Thyroid gland (tissue), 4 donors: ENCODE results near the gene ZNF473. TPM values are rescaled to one million over a fixed set of nuclear protein-coding genes. Genes with fewer than 3 reads are reported as not detected.
A peak's percentile ranks its signal among the peaks of the same experiment; 100 is the strongest.

Experiments
- DNase-seq, 2 donors: peaks; one replicate each; pipeline ENCODE4 v3.0.0-alpha.2; 2019
- H3K27ac ChIP-seq, 3 donors: fragments of 200-600 bp; sonication (generic); 1 replicate in 2 of 3; 2 replicates in 1 of 3; pipeline ENCODE4 v1.5.1; 2016 to 2019; ENCODE audit warnings: mild to moderate bottlenecking in 1 of 3, moderate library complexity in 1 of 3
- H3K27me3 ChIP-seq: fragments of 200-600 bp; sonication (generic); one replicate; pipeline ENCODE4 v1.5.1; 2019
- H3K36me3 ChIP-seq, 2 donors: fragments of 200-600 bp; sonication (generic); one replicate each; pipeline ENCODE4 v1.5.1; 2016 to 2019
- H3K4me1 ChIP-seq, 2 donors: fragments of 200-600 bp; sonication (generic); one replicate each; pipeline ENCODE4 v1.5.1; 2017 to 2019
- H3K4me3 ChIP-seq, 3 donors: fragments of 200-600 bp; sonication (generic); replicated peaks in 1 of 3; 1 replicate in 2 of 3; 2 replicates in 1 of 3; pipeline ENCODE4 v1.5.1; 2016; ENCODE audit warnings: mild to moderate bottlenecking in 1 of 3
- H3K9me3 ChIP-seq: fragments of 200-600 bp; sonication (generic); one replicate; pipeline ENCODE4 v1.5.1; 2017
- POLR2A ChIP-seq, 2 donors: fragments of 450-650 bp; IDR thresholded peaks; one replicate each; pipeline ENCODE4 v1.6.1; 2017; ENCODE audit warnings: antibody characterized with exemption in 2 of 2, mild to moderate bottlenecking in 2 of 2, moderate library complexity in 1 of 2
- WGBS, 2 donors: methylation state at CpG; one replicate each; pipeline ENCODE4 v1.1.5; 2017; 5-methylcytosine and 5-hydroxymethylcytosine counted together
- intact Hi-C: fragments of 100-400 bp; cut with DNase I; formaldehyde crosslinking; loops from one replicate; pipeline ENCODE4 v1.15.1; 2023
- total RNA-seq, 4 donors: library from RNA; depleted of rRNA; stranded (reverse); fragments of >200 nt; gene quantifications; one replicate each; pipeline ENCODE4 v1.2.3, GENCODE V29; 2016
- TF ChIP-seq, protein P1 (sequence below), 6 experiments: fragments of 200-600 bp in 3 of 6; fragments of 450-650 bp in 3 of 6; sonication (generic) in 3 of 6; IDR thresholded peaks; one replicate each; pipeline ENCODE4 v1.5.1; 2016 to 2019; ENCODE audit warnings: antibody characterized with exemption in 6 of 6, mild to moderate bottlenecking in 2 of 6, inconsistent platforms in 1 of 6, moderate library complexity in 1 of 6

The ZNF473 gene
- total RNA-seq, 4 donors from 2014 or later = 7.7 to 15.5 (median 10.5) TPM

DNA sequence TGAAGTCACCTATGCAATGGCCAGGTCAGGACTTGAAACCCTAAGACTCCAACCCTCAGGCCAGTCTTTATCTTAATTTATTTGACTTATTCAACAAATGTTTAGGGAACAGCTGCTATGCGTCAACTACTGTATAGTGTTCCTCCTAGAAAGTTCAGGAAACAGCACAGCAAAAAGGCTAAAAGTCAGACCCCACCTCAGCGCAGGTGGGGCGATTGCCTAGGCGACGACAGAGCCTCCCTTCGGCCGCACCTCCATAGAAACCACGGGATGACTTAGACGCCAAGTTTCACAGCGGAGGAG lies 1.1 kb upstream of the ZNF473 start:
- Histone ChIP-seq H3K4me1 (peaks cover 20 to 22% of the 10 kb centered on the region in 2 donors), H3K4me3 (peak overlapping the region; percentile 64 to 92 (median 79)), H3K36me3 (peaks cover 2 to 3% of the 10 kb centered on the region in 2 donors), H3K27me3 (no peaks in the 10 kb centered on the region), H3K27ac (peak overlapping the region; percentile 78 to 86 (median 78)), H3K9me3 (no peaks in the 10 kb centered on the region)
- intact Hi-C loops = no loop called here
- DNase-seq = no peak
- no peak for TF ChIP-seq POLR2A (IDR thresholded peaks at IDR 0.05)
- TF ChIP-seq, protein P1, sequence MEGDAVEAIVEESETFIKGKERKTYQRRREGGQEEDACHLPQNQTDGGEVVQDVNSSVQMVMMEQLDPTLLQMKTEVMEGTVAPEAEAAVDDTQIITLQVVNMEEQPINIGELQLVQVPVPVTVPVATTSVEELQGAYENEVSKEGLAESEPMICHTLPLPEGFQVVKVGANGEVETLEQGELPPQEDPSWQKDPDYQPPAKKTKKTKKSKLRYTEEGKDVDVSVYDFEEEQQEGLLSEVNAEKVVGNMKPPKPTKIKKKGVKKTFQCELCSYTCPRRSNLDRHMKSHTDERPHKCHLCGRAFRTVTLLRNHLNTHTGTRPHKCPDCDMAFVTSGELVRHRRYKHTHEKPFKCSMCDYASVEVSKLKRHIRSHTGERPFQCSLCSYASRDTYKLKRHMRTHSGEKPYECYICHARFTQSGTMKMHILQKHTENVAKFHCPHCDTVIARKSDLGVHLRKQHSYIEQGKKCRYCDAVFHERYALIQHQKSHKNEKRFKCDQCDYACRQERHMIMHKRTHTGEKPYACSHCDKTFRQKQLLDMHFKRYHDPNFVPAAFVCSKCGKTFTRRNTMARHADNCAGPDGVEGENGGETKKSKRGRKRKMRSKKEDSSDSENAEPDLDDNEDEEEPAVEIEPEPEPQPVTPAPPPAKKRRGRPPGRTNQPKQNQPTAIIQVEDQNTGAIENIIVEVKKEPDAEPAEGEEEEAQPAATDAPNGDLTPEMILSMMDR (IDR thresholded peaks at IDR 0.05) = no peak
- 0% methylated on average over 6 to 10 of the region's 10 CpGs for WGBS, 2 donors

DNA sequence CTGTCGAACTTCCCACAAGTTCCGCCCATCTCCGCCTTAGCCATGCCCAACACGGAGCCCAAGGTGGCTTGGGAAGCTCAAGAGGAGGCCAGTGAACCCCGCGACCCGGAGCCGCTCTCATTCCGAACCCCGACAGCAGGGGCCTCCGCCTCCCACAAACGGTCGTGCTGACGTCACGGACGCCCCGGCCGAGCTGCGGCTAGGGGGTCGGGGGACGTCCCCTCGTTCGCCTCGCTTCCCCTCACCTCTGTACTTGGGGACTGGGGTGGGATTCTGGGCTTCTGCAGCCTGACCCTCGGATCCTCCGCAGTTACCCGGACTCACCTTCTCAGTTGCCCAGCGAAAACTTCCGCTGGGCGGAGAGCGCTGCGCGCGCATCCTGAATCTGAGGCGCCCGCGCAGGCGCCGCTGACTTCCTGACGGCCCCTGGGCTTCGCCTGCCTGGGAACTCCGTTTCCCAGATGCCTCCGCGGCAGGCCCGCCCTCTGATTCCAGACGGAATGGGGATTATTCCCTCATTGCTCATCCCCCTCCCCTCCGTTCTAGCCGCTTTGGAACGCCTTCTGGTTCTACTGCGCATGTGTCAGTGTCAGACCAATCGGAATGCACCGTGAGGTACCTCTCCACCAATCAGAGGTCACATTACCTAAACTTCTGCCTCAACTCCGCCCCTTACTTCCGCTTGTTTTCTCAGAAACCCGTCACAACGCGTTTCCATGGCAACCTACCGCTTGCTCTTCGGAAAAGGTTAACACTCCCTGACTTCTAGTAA lies 597 bp upstream of the ZNF473 start, which contains the start of gene VRK3:
TSS of gene VRK3 (minus strand) at position 351 of the 772 bp plus-strand sequence. CDS start 9,210 bp downstream, outside the sequence.
- H3K27ac ChIP-seq = peak within 1 kb of the TSS; percentile 78 to 86 (median 82)
- no peaks in the 10 kb centered on the region for H3K27me3 ChIP-seq
- TF ChIP-seq, protein P1 (IDR thresholded peaks at IDR 0.05) = no peak
- TF ChIP-seq POLR2A (IDR thresholded peaks at IDR 0.05) = peak in 1 of 2 donors; percentile 74
- H3K9me3 ChIP-seq = no peaks in the 10 kb centered on the region
- H3K36me3 ChIP-seq = peaks cover 0 to 2% of the 10 kb centered on the region in 2 donors
- peak; percentile 99 for DNase-seq
- H3K4me1 ChIP-seq = peaks cover 20 to 22% of the 10 kb centered on the region in 2 donors
- peak within 1 kb of the TSS; percentile 64 to 92 (median 79) for H3K4me3 ChIP-seq
- 0% methylated on average over 17 of the region's 59 CpGs for WGBS, 2 donors
- intact Hi-C loops = no loop called here

DNA sequence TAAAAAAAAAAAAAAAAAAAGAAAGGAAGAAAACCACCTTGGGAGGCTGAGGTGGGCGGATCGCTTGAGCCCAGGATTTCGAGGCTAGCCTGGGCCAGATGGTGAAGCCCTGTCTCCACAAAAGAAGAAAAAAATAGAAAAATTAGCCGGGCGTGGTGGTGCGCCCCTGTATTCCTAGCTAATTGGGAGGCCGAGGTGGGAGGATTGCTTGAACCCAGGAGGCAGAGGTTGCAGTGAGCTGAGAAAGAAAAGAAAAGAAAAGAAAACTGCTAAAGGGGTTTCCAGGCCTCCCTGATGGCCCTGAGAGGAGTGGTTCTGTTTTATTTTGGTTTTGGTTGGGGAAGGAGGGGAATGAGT lies 723 bp downstream of the ZNF473 start:
- no peak for DNase-seq
- Histone ChIP-seq H3K4me3 (peak overlapping the region in 2 of 3 donors; percentile 8 to 54), H3K4me1 (peaks cover 20 to 22% of the 10 kb centered on the region in 2 donors), H3K9me3 (no peaks in the 10 kb centered on the region), H3K27ac (peak overlapping the region in 1 of 3 donors; percentile 75), H3K36me3 (peaks cover 2 to 5% of the 10 kb centered on the region in 2 donors), H3K27me3 (no peaks in the 10 kb centered on the region)
- intact Hi-C loops = no loop called here
- 88 to 89% methylated on average over 7 of the region's 7 CpGs for WGBS, 2 donors
- TF ChIP-seq, protein P1 (IDR thresholded peaks at IDR 0.05) = no peak
- TF ChIP-seq POLR2A (IDR thresholded peaks at IDR 0.05) = no peak

DNA sequence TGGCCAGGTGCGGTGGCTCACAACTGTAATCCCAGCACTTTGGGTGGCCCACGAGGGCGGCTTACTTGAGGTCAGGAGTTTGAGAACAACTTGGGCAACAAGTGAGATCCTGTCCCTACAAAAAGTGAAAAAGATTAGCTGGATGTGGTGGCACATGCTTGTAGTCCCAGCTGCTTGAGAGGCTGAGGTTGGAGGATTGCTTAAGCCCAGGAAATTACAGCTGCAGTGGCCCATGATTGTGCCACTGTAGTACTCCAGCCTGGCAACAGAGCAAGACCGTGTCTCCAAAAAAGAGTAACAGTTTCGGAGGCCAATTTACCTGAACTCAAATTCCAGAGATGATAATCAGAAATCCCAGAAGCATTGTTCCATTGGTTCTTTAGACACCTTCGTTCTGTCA lies 4.4 kb downstream of the ZNF473 start:
- intact Hi-C loops = no loop called here
- peaks cover 19 to 27% of the 10 kb centered on the region in 2 donors for H3K36me3 ChIP-seq

More for the DNA sequence above, 4.4 kb downstream of the ZNF473 start:
- TF ChIP-seq POLR2A (IDR thresholded peaks at IDR 0.05) = no peak
- TF ChIP-seq, protein P1 (IDR thresholded peaks at IDR 0.05) = no peak
- 94 to 97% methylated on average over 6 of the region's 6 CpGs for WGBS, 2 donors
- no peak for DNase-seq
- H3K4me3 ChIP-seq = no peak overlapping the region
- no peaks in the 10 kb centered on the region for H3K27me3 ChIP-seq
- H3K9me3 ChIP-seq = no peaks in the 10 kb centered on the region
- peaks cover 9 to 11% of the 10 kb centered on the region in 2 donors for H3K4me1 ChIP-seq
- no peak overlapping the region for H3K27ac ChIP-seq
